Inflammatory macrophage treated with lipopolysaccharide for 1 hour (primary cell): ENCODE data around the gene ATPAF2.
"Not testable (repeated sequence)": the region's sequence is repeated elsewhere in the genome, so short reads cannot be mapped to it uniquely, and the experiment has no call there.

ENCODE experiments used
- DNase-seq, 2 donors: peaks; one replicate each; pipeline ENCODE4 v3.0.0-alpha.2; 2020 to 2022

ATPAF2 gene

GRCh38 chr17:18008496-18009268, 30.3 kb downstream of the ATPAF2 start:
- peak in 1 of 2 donors; percentile 14 for DNase-seq

GRCh38 chr17:18006495-18007239, 32.3 kb downstream of the ATPAF2 start:
- DNase-seq = no peak

GRCh38 chr17:18005496-18005895, 33.5 kb downstream of the ATPAF2 start:
- DNase-seq = no peak

GRCh38 chr17:18004884-18005305, 34.1 kb downstream of the ATPAF2 start:
- no peak for DNase-seq

- no peak for DNase-seq
These were observed 34.6 kb downstream of the ATPAF2 start for GRCh38 chr17:18004345-18004744.

GRCh38 chr17:18002171-18002570, 36.8 kb downstream of the ATPAF2 start:
- no peak for DNase-seq

GRCh38 chr17:18000030-18000408, 38.9 kb downstream of the ATPAF2 start:
- DNase-seq = no peak

GRCh38 chr17:17999364-18000029, 39.5 kb downstream of the ATPAF2 start:
- no peak for DNase-seq

- no peak for DNase-seq
These were observed 40.0 kb downstream of the ATPAF2 start for GRCh38 chr17:17998934-17999333.

GRCh38 chr17:17995887-17996286, 43.1 kb downstream of the ATPAF2 start:
- not testable (repeated sequence) for DNase-seq

- peak in 1 of 2 donors; percentile 35 for DNase-seq
These were observed 44.5 kb downstream of the ATPAF2 start for GRCh38 chr17:17994271-17995069.

GRCh38 chr17:17993852-17994251, 45.1 kb downstream of the ATPAF2 start:
- DNase-seq = no peak

- no peak for DNase-seq
These were observed 45.6 kb downstream of the ATPAF2 start for GRCh38 chr17:17993366-17993765.

GRCh38 chr17:17990282-17990681, 48.7 kb downstream of the ATPAF2 start:
- DNase-seq = no peak

GRCh38 chr17:17989618-17990017, 49.4 kb downstream of the ATPAF2 start:
- no peak for DNase-seq

GRCh38 chr17:17989081-17989480, 49.9 kb downstream of the ATPAF2 start:
- no peak for DNase-seq

- DNase-seq = no peak
These were observed 50.5 kb downstream of the ATPAF2 start for GRCh38 chr17:17988427-17988945.

- no peak for DNase-seq
These were observed 51.1 kb downstream of the ATPAF2 start for GRCh38 chr17:17987901-17988300.

GRCh38 chr17:17987187-17987896, 51.6 kb downstream of the ATPAF2 start:
- no peak for DNase-seq

GRCh38 chr17:17985555-17985954, 53.4 kb downstream of the ATPAF2 start:
- DNase-seq = no peak

GRCh38 chr17:17985153-17985552, 53.8 kb downstream of the ATPAF2 start:
- no peak for DNase-seq

GRCh38 chr17:17983776-17984175, 55.2 kb downstream of the ATPAF2 start:
- no peak for DNase-seq
